ENCODE measurements around the gene GUCY1A2. TPM values are rescaled to one million over a fixed set of nuclear protein-coding genes. Genes with fewer than 3 reads are reported as not detected.

Gene GUCY1A2
- total and polyA plus RNA-seq, 8 donors = 15.6 to 32.7 (median 26.2) TPM

DNA sequence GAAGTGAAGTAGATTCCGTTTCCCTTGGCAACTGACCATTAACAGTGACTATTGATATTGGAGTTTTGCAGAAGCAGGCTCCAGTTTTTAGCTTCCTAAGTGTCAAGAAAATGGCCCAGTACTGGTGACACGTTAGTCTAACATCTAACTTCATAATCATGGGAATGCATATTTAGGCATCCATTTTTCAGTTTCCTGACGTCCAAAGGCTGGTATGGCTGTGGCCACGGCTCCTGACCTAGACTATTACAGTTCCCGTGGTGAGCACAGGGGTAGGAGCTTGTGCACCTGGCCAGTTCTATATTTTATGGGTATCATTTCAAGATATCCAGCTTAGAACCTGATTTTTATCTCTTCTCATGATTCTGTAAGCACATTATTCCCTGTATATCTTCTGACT is 323.8 kb downstream of the GUCY1A2 start:
- Histone ChIP-seq H3K27me3 (no peaks in the 10 kb centered on the region), H3K4me1 (no peaks in the 10 kb centered on the region), H3K9me3 (peaks cover 0 to 6% of the 10 kb centered on the region in 2 donors), H3K36me3 (no peaks in the 10 kb centered on the region), H3K27ac (no peak overlapping the region), H3K4me3 (no peak overlapping the region)
- intact Hi-C loops (cut with DNase I) = no loop called here
- no peak for ATAC-seq
- no peak for TF ChIP-seq CTCF (IDR thresholded peaks at IDR 0.05)
- DNase-seq = no peak

DNA sequence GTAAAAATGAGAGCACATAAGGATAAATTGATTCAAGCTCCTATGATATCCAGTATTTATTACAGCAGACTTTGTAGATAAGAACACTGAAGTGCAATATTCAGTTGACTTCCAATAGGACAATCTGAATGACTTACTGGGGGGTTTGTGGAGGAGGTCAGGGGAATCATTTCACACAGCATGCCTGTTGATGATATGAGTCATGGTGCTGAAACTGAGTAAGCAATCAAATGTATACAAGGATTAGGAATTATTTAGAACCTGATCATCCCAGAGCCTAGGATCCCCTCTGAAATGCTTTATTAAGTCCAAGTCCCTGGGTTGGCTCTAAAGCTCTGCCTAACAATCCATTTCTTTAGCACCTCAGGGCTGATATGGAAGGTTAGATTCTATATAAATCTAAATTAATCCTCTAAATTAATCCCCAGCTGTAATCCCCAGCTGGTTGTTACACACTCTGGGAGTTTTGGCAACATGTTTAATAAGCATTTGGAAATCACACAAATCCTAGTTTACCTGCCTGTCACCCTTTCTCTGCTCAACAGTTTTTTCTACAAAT is 326.4 kb downstream of the GUCY1A2 start:
- no peaks in the 10 kb centered on the region for H3K36me3 ChIP-seq
- H3K27me3 ChIP-seq = no peaks in the 10 kb centered on the region
- no peak for TF ChIP-seq CTCF (IDR thresholded peaks at IDR 0.05)
- ATAC-seq (no peak), DNase-seq (no peak)
- peaks cover 0 to 9% of the 10 kb centered on the region in 2 donors for H3K9me3 ChIP-seq
- no peak overlapping the region for H3K4me3 ChIP-seq
- H3K4me1 ChIP-seq = no peaks in the 10 kb centered on the region
- H3K27ac ChIP-seq = no peak overlapping the region
- intact Hi-C loops (cut with DNase I) = no loop called here

DNA sequence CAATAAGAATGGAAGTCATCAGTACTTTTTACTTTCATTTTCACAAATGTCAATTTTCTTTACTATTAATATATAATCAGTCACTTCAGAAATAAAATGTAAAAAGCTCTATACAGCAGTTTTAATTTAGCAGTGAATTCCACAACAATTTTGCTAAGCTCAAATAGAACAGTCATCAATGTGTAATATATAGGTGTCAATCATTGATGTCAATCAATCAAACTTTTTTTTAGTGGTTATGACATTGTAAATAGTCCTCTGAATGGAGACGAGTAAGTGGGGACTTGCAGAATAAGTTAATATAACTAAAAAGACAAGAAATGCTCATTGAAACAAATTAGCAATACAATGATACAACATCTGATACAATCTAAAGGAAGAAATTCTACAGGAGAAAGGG is 327.4 kb downstream of the GUCY1A2 start:
- H3K36me3 ChIP-seq = no peaks in the 10 kb centered on the region
- H3K4me1 ChIP-seq = no peaks in the 10 kb centered on the region

GRCh38 chr11:106684944-106685343 is 333.3 kb downstream of the GUCY1A2 start:
- ATAC-seq (no peak), DNase-seq (no peak)
- Histone ChIP-seq H3K27ac (no peak overlapping the region), H3K36me3 (no peaks in the 10 kb centered on the region), H3K27me3 (no peaks in the 10 kb centered on the region), H3K4me1 (no peaks in the 10 kb centered on the region), H3K4me3 (no peak overlapping the region), H3K9me3 (peaks cover 0 to 3% of the 10 kb centered on the region in 2 donors)
- no peak for TF ChIP-seq CTCF (IDR thresholded peaks at IDR 0.05)
- intact Hi-C loops (cut with DNase I) = no loop called here

More for the DNA sequence above, 327.4 kb downstream of the GUCY1A2 start:
- no peak for ATAC-seq
- DNase-seq = no peak
- no peaks in the 10 kb centered on the region for H3K27me3 ChIP-seq
- no peak overlapping the region for H3K4me3 ChIP-seq
- no peak for TF ChIP-seq CTCF (IDR thresholded peaks at IDR 0.05)
- H3K27ac ChIP-seq = no peak overlapping the region
- intact Hi-C loops (cut with DNase I) = no loop called here
- H3K9me3 ChIP-seq = peaks cover 0 to 9% of the 10 kb centered on the region in 2 donors

DNA sequence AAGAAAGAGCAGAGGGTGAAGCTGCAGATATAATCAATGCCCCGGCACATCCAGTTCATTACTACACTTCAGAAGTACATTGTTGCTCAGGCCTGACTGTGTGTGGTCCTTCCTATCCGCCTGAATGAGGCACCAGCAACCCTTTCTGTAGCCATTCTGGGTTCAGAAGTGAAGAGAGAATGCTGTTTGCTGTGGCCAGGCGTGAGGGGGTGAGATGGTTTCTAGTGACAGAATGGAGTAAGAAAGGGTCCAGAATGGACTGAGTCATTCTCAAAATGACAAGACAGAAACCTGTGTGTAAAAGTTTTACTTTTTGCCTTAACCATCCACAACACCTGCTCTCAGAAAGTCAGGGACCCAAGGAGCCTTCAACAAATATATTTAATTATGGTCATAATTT is 334.8 kb downstream of the GUCY1A2 start:
- Histone ChIP-seq H3K27ac (no peak overlapping the region), H3K4me3 (no peak overlapping the region), H3K27me3 (no peaks in the 10 kb centered on the region), H3K36me3 (no peaks in the 10 kb centered on the region), H3K9me3 (peaks cover 0 to 3% of the 10 kb centered on the region in 2 donors), H3K4me1 (no peaks in the 10 kb centered on the region)
- no peak for DNase-seq
- no peak for TF ChIP-seq CTCF (IDR thresholded peaks at IDR 0.05)
- ATAC-seq = no peak
- intact Hi-C loops (cut with DNase I) = no loop called here

Measured in left lung (tissue), 10 donors.